ENCODE measurements around the gene NOL9. TPM values are rescaled to one million over a fixed set of nuclear protein-coding genes. Genes with fewer than 3 reads are reported as not detected.

The NOL9 gene
- total and polyA plus RNA-seq, 2 of the 13 experiments (the other 11 are each of a cell fraction or from before 2014, with no cell fraction given): 18.0 to 24.7 TPM

DNA sequence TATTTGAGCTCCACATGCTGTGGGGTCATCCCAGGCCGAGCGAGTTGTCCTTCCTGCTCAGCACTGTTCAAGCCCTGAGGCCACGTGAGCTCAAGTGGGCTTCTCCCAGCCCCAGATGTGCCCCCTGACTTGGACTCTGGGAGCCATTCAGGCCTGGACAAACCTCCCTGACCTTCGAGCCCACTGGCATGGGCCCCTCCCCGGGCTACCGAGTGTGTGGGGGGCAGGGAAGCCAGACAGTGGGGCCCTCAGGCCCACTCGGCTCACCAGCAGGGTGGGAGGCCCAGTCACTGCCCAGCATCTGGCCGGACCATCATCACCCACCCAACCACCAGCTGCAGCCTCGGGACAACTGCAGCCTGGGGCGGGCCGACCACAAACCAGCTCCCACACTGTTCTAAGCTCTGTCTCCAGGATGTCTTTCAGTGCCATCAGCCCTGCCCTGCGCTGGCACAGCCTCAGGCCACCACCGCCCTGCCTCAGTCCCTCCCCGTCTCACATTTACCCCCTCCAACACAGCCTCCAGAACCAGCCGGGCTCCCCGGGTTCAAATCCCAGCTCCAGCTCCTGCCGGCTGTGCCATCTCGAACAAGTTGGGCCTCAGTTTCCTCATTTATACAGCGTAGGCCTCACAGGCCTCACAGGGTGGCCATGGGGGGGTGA is 41.9 kb downstream of the NOL9 start (continued):
- TF ChIP-seq, protein P1, sequence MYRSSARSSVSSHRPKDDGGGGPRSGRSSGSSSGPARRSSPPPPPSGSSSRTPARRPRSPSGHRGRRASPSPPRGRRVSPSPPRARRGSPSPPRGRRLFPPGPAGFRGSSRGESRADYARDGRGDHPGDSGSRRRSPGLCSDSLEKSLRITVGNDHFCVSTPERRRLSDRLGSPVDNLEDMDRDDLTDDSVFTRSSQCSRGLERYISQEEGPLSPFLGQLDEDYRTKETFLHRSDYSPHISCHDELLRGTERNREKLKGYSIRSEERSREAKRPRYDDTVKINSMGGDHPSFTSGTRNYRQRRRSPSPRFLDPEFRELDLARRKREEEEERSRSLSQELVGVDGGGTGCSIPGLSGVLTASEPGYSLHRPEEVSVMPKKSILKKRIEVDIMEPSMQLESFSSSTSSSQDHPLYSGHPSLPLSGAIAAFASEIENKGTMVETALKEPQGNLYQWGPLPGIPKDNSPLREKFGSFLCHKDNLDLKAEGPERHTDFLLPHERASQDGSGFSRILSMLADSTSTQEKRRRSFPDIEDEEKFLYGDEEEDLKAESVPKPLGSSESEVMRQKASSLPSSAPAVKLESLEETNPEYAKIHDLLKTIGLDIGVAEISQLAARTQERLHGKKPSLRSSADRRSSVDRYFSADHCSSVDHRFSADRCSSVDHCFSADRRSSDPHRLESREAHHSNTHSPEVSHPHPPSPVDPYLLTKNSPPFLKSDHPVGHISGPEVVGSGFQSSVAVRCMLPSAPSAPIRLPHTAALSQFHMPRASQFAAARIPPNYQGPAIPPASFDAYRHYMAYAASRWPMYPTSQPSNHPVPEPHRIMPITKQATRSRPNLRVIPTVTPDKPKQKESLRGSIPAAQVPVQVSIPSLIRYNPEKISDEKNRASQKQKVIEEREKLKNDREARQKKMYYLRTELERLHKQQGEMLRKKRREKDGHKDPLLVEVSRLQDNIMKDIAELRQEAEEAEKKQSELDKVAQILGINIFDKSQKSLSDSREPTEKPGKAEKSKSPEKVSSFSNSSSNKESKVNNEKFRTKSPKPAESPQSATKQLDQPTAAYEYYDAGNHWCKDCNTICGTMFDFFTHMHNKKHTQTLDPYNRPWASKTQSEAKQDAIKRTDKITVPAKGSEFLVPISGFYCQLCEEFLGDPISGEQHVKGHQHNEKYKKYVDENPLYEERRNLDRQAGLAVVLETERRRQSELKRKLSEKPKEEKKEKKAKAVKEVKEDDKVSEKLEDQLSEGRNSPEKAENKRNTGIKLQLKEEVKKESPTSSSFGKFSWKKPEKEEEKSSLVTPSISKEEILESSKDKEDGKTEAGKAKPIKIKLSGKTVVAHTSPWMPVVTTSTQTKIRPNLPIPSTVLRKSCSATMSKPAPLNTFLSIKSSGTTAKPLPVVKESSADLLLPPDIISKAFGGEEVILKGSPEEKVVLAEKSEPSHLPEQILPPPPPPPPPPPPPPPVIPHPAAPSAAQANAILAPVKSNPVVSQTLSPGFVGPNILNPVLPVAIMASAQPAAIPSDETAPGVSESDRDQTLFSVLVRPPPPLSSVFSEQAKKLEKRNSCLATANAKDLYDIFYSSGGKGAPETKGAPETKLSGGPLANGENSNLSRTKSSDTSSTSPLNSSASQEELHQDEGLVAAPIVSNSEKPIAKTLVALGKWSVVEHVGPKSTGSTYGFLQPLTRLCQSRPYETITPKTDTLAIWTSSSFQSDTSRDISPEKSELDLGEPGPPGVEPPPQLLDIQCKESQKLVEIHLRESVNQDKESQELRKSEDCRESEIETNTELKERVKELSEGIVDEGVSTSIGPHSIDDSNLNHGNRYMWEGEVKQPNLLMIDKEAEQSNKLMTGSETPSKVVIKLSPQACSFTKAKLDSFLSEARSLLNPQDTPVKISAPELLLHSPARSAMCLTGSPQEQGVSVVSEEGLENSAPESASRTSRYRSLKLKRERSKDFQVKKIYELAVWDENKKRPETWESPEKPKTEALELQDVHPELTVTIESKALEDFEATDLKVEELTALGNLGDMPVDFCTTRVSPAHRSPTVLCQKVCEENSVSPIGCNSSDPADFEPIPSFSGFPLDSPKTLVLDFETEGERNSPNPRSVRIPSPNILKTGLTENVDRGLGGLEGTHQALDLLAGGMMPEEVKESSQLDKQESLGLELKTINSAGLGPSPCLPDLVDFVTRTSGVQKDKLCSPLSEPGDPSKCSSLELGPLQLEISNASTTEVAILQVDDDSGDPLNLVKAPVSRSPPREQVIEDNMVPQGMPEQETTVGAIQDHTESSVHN (CRISPR knock-in tag; IDR thresholded peaks at IDR 0.05): no peak
- TF ChIP-seq ZBTB21 (CRISPR knock-in tag; IDR thresholded peaks at IDR 0.05): no peak
- TF ChIP-seq ATRX (CRISPR knock-in tag; IDR thresholded peaks at IDR 0.05; ENCODE audit: borderline replicate concordance): no peak
- TF ChIP-seq ZNF24 (IDR thresholded peaks at IDR 0.05): no peak
- TF ChIP-seq ZMYM2 (CRISPR knock-in tag; IDR thresholded peaks at IDR 0.05): no peak
- TF ChIP-seq KLF11 (CRISPR knock-in tag; IDR thresholded peaks at IDR 0.05): no peak
- TF ChIP-seq SPEN (CRISPR knock-in tag; IDR thresholded peaks at IDR 0.05; ENCODE audit: low read depth): no peak; the same call in 1 of the 2 replicates
- TF ChIP-seq ZNF737 (CRISPR knock-in tag; IDR thresholded peaks at IDR 0.05; ENCODE audit: borderline replicate concordance): no peak
- TF ChIP-seq, protein P2, sequence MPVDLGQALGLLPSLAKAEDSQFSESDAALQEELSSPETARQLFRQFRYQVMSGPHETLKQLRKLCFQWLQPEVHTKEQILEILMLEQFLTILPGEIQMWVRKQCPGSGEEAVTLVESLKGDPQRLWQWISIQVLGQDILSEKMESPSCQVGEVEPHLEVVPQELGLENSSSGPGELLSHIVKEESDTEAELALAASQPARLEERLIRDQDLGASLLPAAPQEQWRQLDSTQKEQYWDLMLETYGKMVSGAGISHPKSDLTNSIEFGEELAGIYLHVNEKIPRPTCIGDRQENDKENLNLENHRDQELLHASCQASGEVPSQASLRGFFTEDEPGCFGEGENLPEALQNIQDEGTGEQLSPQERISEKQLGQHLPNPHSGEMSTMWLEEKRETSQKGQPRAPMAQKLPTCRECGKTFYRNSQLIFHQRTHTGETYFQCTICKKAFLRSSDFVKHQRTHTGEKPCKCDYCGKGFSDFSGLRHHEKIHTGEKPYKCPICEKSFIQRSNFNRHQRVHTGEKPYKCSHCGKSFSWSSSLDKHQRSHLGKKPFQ (CRISPR knock-in tag; IDR thresholded peaks at IDR 0.05; ENCODE audit: insufficient replicate concordance): no peak
- TF ChIP-seq, protein P3, sequence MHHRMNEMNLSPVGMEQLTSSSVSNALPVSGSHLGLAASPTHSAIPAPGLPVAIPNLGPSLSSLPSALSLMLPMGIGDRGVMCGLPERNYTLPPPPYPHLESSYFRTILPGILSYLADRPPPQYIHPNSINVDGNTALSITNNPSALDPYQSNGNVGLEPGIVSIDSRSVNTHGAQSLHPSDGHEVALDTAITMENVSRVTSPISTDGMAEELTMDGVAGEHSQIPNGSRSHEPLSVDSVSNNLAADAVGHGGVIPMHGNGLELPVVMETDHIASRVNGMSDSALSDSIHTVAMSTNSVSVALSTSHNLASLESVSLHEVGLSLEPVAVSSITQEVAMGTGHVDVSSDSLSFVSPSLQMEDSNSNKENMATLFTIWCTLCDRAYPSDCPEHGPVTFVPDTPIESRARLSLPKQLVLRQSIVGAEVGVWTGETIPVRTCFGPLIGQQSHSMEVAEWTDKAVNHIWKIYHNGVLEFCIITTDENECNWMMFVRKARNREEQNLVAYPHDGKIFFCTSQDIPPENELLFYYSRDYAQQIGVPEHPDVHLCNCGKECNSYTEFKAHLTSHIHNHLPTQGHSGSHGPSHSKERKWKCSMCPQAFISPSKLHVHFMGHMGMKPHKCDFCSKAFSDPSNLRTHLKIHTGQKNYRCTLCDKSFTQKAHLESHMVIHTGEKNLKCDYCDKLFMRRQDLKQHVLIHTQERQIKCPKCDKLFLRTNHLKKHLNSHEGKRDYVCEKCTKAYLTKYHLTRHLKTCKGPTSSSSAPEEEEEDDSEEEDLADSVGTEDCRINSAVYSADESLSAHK (CRISPR knock-in tag; IDR thresholded peaks at IDR 0.05; ENCODE audit: borderline replicate concordance): no peak
- no peak for TF ChIP-seq TARDBP (CRISPR knock-in tag; IDR thresholded peaks at IDR 0.05)
- TF ChIP-seq, protein P4, sequence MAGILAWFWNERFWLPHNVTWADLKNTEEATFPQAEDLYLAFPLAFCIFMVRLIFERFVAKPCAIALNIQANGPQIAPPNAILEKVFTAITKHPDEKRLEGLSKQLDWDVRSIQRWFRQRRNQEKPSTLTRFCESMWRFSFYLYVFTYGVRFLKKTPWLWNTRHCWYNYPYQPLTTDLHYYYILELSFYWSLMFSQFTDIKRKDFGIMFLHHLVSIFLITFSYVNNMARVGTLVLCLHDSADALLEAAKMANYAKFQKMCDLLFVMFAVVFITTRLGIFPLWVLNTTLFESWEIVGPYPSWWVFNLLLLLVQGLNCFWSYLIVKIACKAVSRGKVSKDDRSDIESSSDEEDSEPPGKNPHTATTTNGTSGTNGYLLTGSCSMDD (CRISPR knock-in tag; IDR thresholded peaks at IDR 0.05): no peak
- no peak for TF ChIP-seq CBX2 (IDR thresholded peaks at IDR 0.05; ENCODE audit: low read depth, low read length)
- no peak for TF ChIP-seq CBX2 (CRISPR knock-in tag; IDR thresholded peaks at IDR 0.05; ENCODE audit: low read depth)
- TF ChIP-seq, protein P5, sequence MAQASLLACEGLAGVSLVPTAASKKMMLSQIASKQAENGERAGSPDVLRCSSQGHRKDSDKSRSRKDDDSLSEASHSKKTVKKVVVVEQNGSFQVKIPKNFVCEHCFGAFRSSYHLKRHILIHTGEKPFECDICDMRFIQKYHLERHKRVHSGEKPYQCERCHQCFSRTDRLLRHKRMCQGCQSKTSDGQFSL (CRISPR knock-in tag; IDR thresholded peaks at IDR 0.05): no peak
- TF ChIP-seq MAFK (conservative IDR thresholded peaks at IDR 0.05 in 1 of 2, IDR thresholded peaks at IDR 0.05 in 1 of 2; ENCODE audit: low read length in 2 of 2): no peak
